ENCODE data around the gene RAD51B. TPM values are rescaled to one million over a fixed set of nuclear protein-coding genes. Genes with fewer than 3 reads are reported as not detected.

Gene RAD51B
- total and polyA plus RNA-seq, 2 donors (not counting 1 experiment from before 2014, with no cell fraction given): 4.6 to 16.3 TPM

GRCh38 chr14:68127166-68127565 lies 307.6 kb downstream of the RAD51B start:
- Histone ChIP-seq H3K4me2 (ENCODE audit: extremely low read depth, insufficient read depth, low read length) (no peak overlapping the region), H3K27me3 (ENCODE audit: control insufficient read depth, insufficient read depth, low read length) (no peaks in the 10 kb centered on the region), H3K9ac (ENCODE audit: insufficient read depth, low read length) (no peak overlapping the region), H3K36me3 (ENCODE audit: control insufficient read depth, insufficient read depth, low read length) (no peaks in the 10 kb centered on the region), H2AFZ (ENCODE audit: low read length) (no peak overlapping the region), H3K9me3 (ENCODE audit: control insufficient read depth, insufficient read depth, low read depth, low read length) (no peaks in the 10 kb centered on the region), H3K27ac (ENCODE audit: insufficient read depth, low read length) (no peak overlapping the region), H3K79me2 (ENCODE audit: control insufficient read depth, insufficient read depth, low read length) (no peaks in the 10 kb centered on the region), H4K20me1 (ENCODE audit: control insufficient read depth, extremely low read depth, insufficient read depth, low read length) (no peaks in the 10 kb centered on the region), H3K4me1 (ENCODE audit: control insufficient read depth, extremely low read depth, insufficient read depth, low read length) (no peaks in the 10 kb centered on the region), H3K4me3 (replicated peaks in 1 of 4; ENCODE audit: control extremely low read depth in 1 of 4, insufficient read depth in 1 of 4, low read depth in 3 of 4, low read length in 4 of 4) (no peak overlapping the region)
- no peak for TF ChIP-seq CTCF (conservative IDR thresholded peaks at IDR 0.05 in 1 of 2, IDR thresholded peaks at IDR 0.05 in 1 of 2; ENCODE audit: low read depth in 1 of 2, low read length in 2 of 2)
- TF ChIP-seq EZH2 (IDR thresholded peaks at IDR 0.05; ENCODE audit: low read length, missing control alignments): no peak
- DNase-seq (ENCODE audit: low read depth in 2 of 2): no peak

GRCh38 chr14:68131907-68132306 lies 312.3 kb downstream of the RAD51B start:
- TF ChIP-seq CTCF (conservative IDR thresholded peaks at IDR 0.05 in 1 of 2, IDR thresholded peaks at IDR 0.05 in 1 of 2; ENCODE audit: low read depth in 1 of 2, low read length in 2 of 2) (no peak), EZH2 (IDR thresholded peaks at IDR 0.05; ENCODE audit: low read length, missing control alignments) (no peak)
- DNase-seq (ENCODE audit: low read depth in 2 of 2): peak in 1 of 2 donors; percentile 39
- Histone ChIP-seq H3K27ac (ENCODE audit: insufficient read depth, low read length) (no peak overlapping the region), H2AFZ (ENCODE audit: low read length) (no peak overlapping the region), H3K4me2 (ENCODE audit: extremely low read depth, insufficient read depth, low read length) (no peak overlapping the region), H3K36me3 (ENCODE audit: control insufficient read depth, insufficient read depth, low read length) (no peaks in the 10 kb centered on the region), H3K9me3 (ENCODE audit: control insufficient read depth, insufficient read depth, low read depth, low read length) (no peaks in the 10 kb centered on the region), H3K4me1 (ENCODE audit: control insufficient read depth, extremely low read depth, insufficient read depth, low read length) (no peaks in the 10 kb centered on the region), H3K9ac (ENCODE audit: insufficient read depth, low read length) (no peak overlapping the region), H3K4me3 (replicated peaks in 1 of 4; ENCODE audit: control extremely low read depth in 1 of 4, insufficient read depth in 1 of 4, low read depth in 3 of 4, low read length in 4 of 4) (no peak overlapping the region), H3K79me2 (ENCODE audit: control insufficient read depth, insufficient read depth, low read length) (no peaks in the 10 kb centered on the region), H3K27me3 (ENCODE audit: control insufficient read depth, insufficient read depth, low read length) (no peaks in the 10 kb centered on the region), H4K20me1 (ENCODE audit: control insufficient read depth, extremely low read depth, insufficient read depth, low read length) (no peaks in the 10 kb centered on the region)

GRCh38 chr14:68132563-68133121 lies 313.1 kb downstream of the RAD51B start:
- no peak for TF ChIP-seq CTCF (conservative IDR thresholded peaks at IDR 0.05 in 1 of 2, IDR thresholded peaks at IDR 0.05 in 1 of 2; ENCODE audit: low read depth in 1 of 2, low read length in 2 of 2)
- TF ChIP-seq EZH2 (IDR thresholded peaks at IDR 0.05; ENCODE audit: low read length, missing control alignments): no peak
- Histone ChIP-seq H3K4me3 (replicated peaks in 1 of 4; ENCODE audit: control extremely low read depth in 1 of 4, insufficient read depth in 1 of 4, low read depth in 3 of 4, low read length in 4 of 4) (no peak overlapping the region), H3K36me3 (ENCODE audit: control insufficient read depth, insufficient read depth, low read length) (no peaks in the 10 kb centered on the region), H2AFZ (ENCODE audit: low read length) (no peak overlapping the region), H3K27me3 (ENCODE audit: control insufficient read depth, insufficient read depth, low read length) (no peaks in the 10 kb centered on the region), H4K20me1 (ENCODE audit: control insufficient read depth, extremely low read depth, insufficient read depth, low read length) (no peaks in the 10 kb centered on the region), H3K9me3 (ENCODE audit: control insufficient read depth, insufficient read depth, low read depth, low read length) (no peaks in the 10 kb centered on the region), H3K4me2 (ENCODE audit: extremely low read depth, insufficient read depth, low read length) (no peak overlapping the region), H3K4me1 (ENCODE audit: control insufficient read depth, extremely low read depth, insufficient read depth, low read length) (no peaks in the 10 kb centered on the region), H3K79me2 (ENCODE audit: control insufficient read depth, insufficient read depth, low read length) (no peaks in the 10 kb centered on the region), H3K27ac (ENCODE audit: insufficient read depth, low read length) (no peak overlapping the region), H3K9ac (ENCODE audit: insufficient read depth, low read length) (no peak overlapping the region)
- DNase-seq (ENCODE audit: low read depth in 2 of 2): no peak
